Mesendoderm (in vitro differentiated cells): ENCODE data around the gene RSU1.

Source experiments
- DNase-seq: peaks from one replicate; pipeline ENCODE4 v3.0.0; 2013
- H2AK5ac ChIP-seq: 2 replicates; pipeline ENCODE4 v1.6.1; 2013; ENCODE audit warnings: low read length, inconsistent platforms
- H2BK120ac ChIP-seq: 2 replicates; pipeline ENCODE4 v1.6.1; 2013; ENCODE audit warnings: low read depth, mild to moderate bottlenecking, low read length, moderate library complexity, mixed read lengths
- H2BK15ac ChIP-seq: replicated peaks from 2 replicates; pipeline ENCODE4 v1.6.1; 2013; ENCODE audit warnings: low read depth, mild to moderate bottlenecking, moderate library complexity
- H2BK5ac ChIP-seq: 2 replicates; pipeline ENCODE4 v1.6.1; 2013; ENCODE audit warnings: low read length, inconsistent platforms
- H3K18ac ChIP-seq: 2 replicates; pipeline ENCODE4 v1.6.1; 2013; ENCODE audit warnings: mild to moderate bottlenecking, low read length, mixed read lengths
- H3K23ac ChIP-seq: one replicate; pipeline ENCODE4 v1.6.1; 2013; ENCODE audit warnings: low read length
- H3K27ac ChIP-seq: 2 replicates; pipeline ENCODE4 v1.5.1; 2013; ENCODE audit warnings: low read depth, mild to moderate bottlenecking, inconsistent platforms, low read length, moderate library complexity
- H3K27me3 ChIP-seq: 2 replicates; pipeline ENCODE4 v1.6.1; 2013; ENCODE audit warnings: low read length, control low read depth, mild to moderate bottlenecking, inconsistent platforms; ENCODE audit not compliant: insufficient read depth, poor library complexity
- H3K36me3 ChIP-seq: 2 replicates; pipeline ENCODE4 v1.6.1; 2013; ENCODE audit warnings: low read length, inconsistent platforms; ENCODE audit not compliant: control insufficient read depth, insufficient read depth
- H3K4ac ChIP-seq: one replicate; pipeline ENCODE4 v1.6.1; 2013; ENCODE audit warnings: low read depth, mild to moderate bottlenecking, low read length, moderate library complexity
- H3K4me1 ChIP-seq: 2 replicates; pipeline ENCODE4 v1.6.1; 2013; ENCODE audit warnings: low read depth, low read length, inconsistent platforms; ENCODE audit not compliant: control insufficient read depth
- H3K4me2 ChIP-seq: 2 replicates; pipeline ENCODE4 v1.6.1; 2013; ENCODE audit warnings: low read length
- H3K4me3 ChIP-seq: 2 replicates; pipeline ENCODE4 v1.5.1; 2013; ENCODE audit warnings: mild to moderate bottlenecking, low read length
- H3K56ac ChIP-seq: one replicate; pipeline ENCODE4 v1.6.1; 2013; ENCODE audit warnings: low read length
- H3K79me1 ChIP-seq: 2 replicates; pipeline ENCODE4 v1.6.1; 2013; ENCODE audit warnings: low read length, inconsistent platforms
- H3K79me2 ChIP-seq: 2 replicates; pipeline ENCODE4 v1.6.1; 2013; ENCODE audit warnings: mild to moderate bottlenecking, low read length; ENCODE audit not compliant: control insufficient read depth, insufficient read depth
- H3K9ac ChIP-seq: 2 replicates; pipeline ENCODE4 v1.6.1; 2013; ENCODE audit warnings: low read length, inconsistent platforms
- H4K5ac ChIP-seq: one replicate; pipeline ENCODE4 v1.6.1; 2013; ENCODE audit warnings: low read length
- H4K8ac ChIP-seq: one replicate; pipeline ENCODE4 v1.6.1; 2013; ENCODE audit warnings: low read depth, mild to moderate bottlenecking, control low read depth, low read length, moderate library complexity
- WGBS: extraction: QIAGEN DNeasy Blood & Tissue Kit; methylation state at CpG from one replicate; pipeline ENCODE4 v1.1.7; 2013; ENCODE audit warnings: low lambda C conversion rate, missing lambda C conversion rate; ENCODE audit not compliant: insufficient coverage; ENCODE audit errors: extremely low coverage; 5-methylcytosine and 5-hydroxymethylcytosine counted together

The RSU1 gene

GRCh38 chr10:16748749-16749148 lies 68.5 kb downstream of the RSU1 start:
- Histone ChIP-seq H3K4ac (no peak overlapping the region), H3K56ac (no peak overlapping the region), H3K36me3 (peaks cover 2% of the 10 kb centered on the region), H2BK15ac (no peak overlapping the region), H3K18ac (no peak overlapping the region), H3K79me2 (no peaks in the 10 kb centered on the region), H3K4me3 (no peak overlapping the region), H3K27ac (no peak overlapping the region), H4K5ac (no peak overlapping the region), H3K27me3 (no peaks in the 10 kb centered on the region), H4K8ac (no peak overlapping the region), H3K9ac (no peak overlapping the region), H3K79me1 (no peaks in the 10 kb centered on the region), H3K4me1 (no peaks in the 10 kb centered on the region), H2AK5ac (no peak overlapping the region), H3K23ac (no peak overlapping the region), H2BK120ac (no peak overlapping the region), H3K4me2 (no peak overlapping the region), H2BK5ac (no peak overlapping the region)
- WGBS: no CpG with 5 or more reads among the region's 7 CpGs
- no peak for DNase-seq

GRCh38 chr10:16746856-16747255 lies 70.4 kb downstream of the RSU1 start:
- Histone ChIP-seq H3K4me3 (no peak overlapping the region), H3K9ac (no peak overlapping the region), H4K5ac (no peak overlapping the region), H3K18ac (no peak overlapping the region), H3K4me1 (no peaks in the 10 kb centered on the region), H3K79me1 (no peaks in the 10 kb centered on the region), H3K36me3 (peaks cover 2% of the 10 kb centered on the region), H3K56ac (no peak overlapping the region), H2BK5ac (no peak overlapping the region), H3K27ac (no peak overlapping the region), H3K4me2 (no peak overlapping the region), H2BK15ac (no peak overlapping the region), H3K4ac (no peak overlapping the region), H2AK5ac (no peak overlapping the region), H3K27me3 (no peaks in the 10 kb centered on the region), H3K79me2 (no peaks in the 10 kb centered on the region), H2BK120ac (no peak overlapping the region), H4K8ac (no peak overlapping the region), H3K23ac (no peak overlapping the region)
- DNase-seq: no peak
- WGBS: no CpG with 5 or more reads among the region's 6 CpGs

GRCh38 chr10:16745061-16745460 lies 72.2 kb downstream of the RSU1 start:
- H3K9ac ChIP-seq: no peak overlapping the region
- no peak overlapping the region for H3K4ac ChIP-seq
- no peak overlapping the region for H3K23ac ChIP-seq
- no peak for DNase-seq
- H2BK15ac ChIP-seq: no peak overlapping the region
- H4K5ac ChIP-seq: no peak overlapping the region
- no peaks in the 10 kb centered on the region for H3K4me1 ChIP-seq
- no peak overlapping the region for H4K8ac ChIP-seq
- no peak overlapping the region for H3K27ac ChIP-seq
- no peak overlapping the region for H3K4me3 ChIP-seq
- no peak overlapping the region for H2AK5ac ChIP-seq
- no peak overlapping the region for H3K4me2 ChIP-seq
- no peaks in the 10 kb centered on the region for H3K36me3 ChIP-seq
- no peak overlapping the region for H2BK5ac ChIP-seq
- no CpG with 5 or more reads among the region's 6 CpGs for WGBS
- H3K79me1 ChIP-seq: no peaks in the 10 kb centered on the region
- no peak overlapping the region for H3K56ac ChIP-seq
- H2BK120ac ChIP-seq: no peak overlapping the region
- no peaks in the 10 kb centered on the region for H3K79me2 ChIP-seq
- H3K27me3 ChIP-seq: no peaks in the 10 kb centered on the region
- no peak overlapping the region for H3K18ac ChIP-seq

GRCh38 chr10:16742165-16742960 lies 74.9 kb downstream of the RSU1 start:
- no peak overlapping the region for H3K27ac ChIP-seq
- no peaks in the 10 kb centered on the region for H3K27me3 ChIP-seq
- no peak overlapping the region for H4K8ac ChIP-seq
- no peak overlapping the region for H3K18ac ChIP-seq
- H3K4ac ChIP-seq: no peak overlapping the region
- DNase-seq: no peak
- no peak overlapping the region for H2BK120ac ChIP-seq
- no peaks in the 10 kb centered on the region for H3K36me3 ChIP-seq
- H4K5ac ChIP-seq: no peak overlapping the region
- no peak overlapping the region for H3K4me2 ChIP-seq
- H2BK15ac ChIP-seq: no peak overlapping the region
- no peak overlapping the region for H2BK5ac ChIP-seq
- no peak overlapping the region for H3K56ac ChIP-seq
- H2AK5ac ChIP-seq: no peak overlapping the region
- H3K4me3 ChIP-seq: no peak overlapping the region
- no peak overlapping the region for H3K9ac ChIP-seq
- H3K79me2 ChIP-seq: no peaks in the 10 kb centered on the region
- WGBS: no CpG with 5 or more reads among the region's 8 CpGs
- H3K4me1 ChIP-seq: no peaks in the 10 kb centered on the region
- no peaks in the 10 kb centered on the region for H3K79me1 ChIP-seq
- H3K23ac ChIP-seq: no peak overlapping the region

GRCh38 chr10:16741540-16741939 lies 75.7 kb downstream of the RSU1 start:
- no peak overlapping the region for H2AK5ac ChIP-seq
- H3K4me3 ChIP-seq: no peak overlapping the region
- no peak overlapping the region for H3K56ac ChIP-seq
- H3K79me2 ChIP-seq: no peaks in the 10 kb centered on the region
- no peak for DNase-seq
- H3K18ac ChIP-seq: no peak overlapping the region
- no peak overlapping the region for H2BK5ac ChIP-seq
- H2BK120ac ChIP-seq: no peak overlapping the region
- no peaks in the 10 kb centered on the region for H3K79me1 ChIP-seq
- no peak overlapping the region for H3K4ac ChIP-seq
- H3K9ac ChIP-seq: no peak overlapping the region
- H3K27ac ChIP-seq: no peak overlapping the region
- no peaks in the 10 kb centered on the region for H3K27me3 ChIP-seq
- no peak overlapping the region for H4K8ac ChIP-seq
- WGBS: no CpG with 5 or more reads among the region's 2 CpGs
- H3K4me2 ChIP-seq: no peak overlapping the region
- no peak overlapping the region for H3K23ac ChIP-seq
- H3K36me3 ChIP-seq: no peaks in the 10 kb centered on the region
- no peak overlapping the region for H4K5ac ChIP-seq
- H3K4me1 ChIP-seq: no peaks in the 10 kb centered on the region
- H2BK15ac ChIP-seq: no peak overlapping the region

- Histone ChIP-seq H3K79me1 (no peaks in the 10 kb centered on the region), H4K8ac (no peak overlapping the region)
These were observed 79.8 kb downstream of the RSU1 start for GRCh38 chr10:16737420-16737819.

More at GRCh38 chr10:16737420-16737819, 79.8 kb downstream of the RSU1 start:
- H2BK15ac ChIP-seq: no peak overlapping the region
- no peaks in the 10 kb centered on the region for H3K36me3 ChIP-seq
- no peak overlapping the region for H3K23ac ChIP-seq
- no peak overlapping the region for H4K5ac ChIP-seq
- DNase-seq: no peak
- no peak overlapping the region for H2BK120ac ChIP-seq
- H3K9ac ChIP-seq: no peak overlapping the region
- no peaks in the 10 kb centered on the region for H3K79me2 ChIP-seq
- no peak overlapping the region for H3K4me2 ChIP-seq
- H3K18ac ChIP-seq: no peak overlapping the region
- H3K56ac ChIP-seq: no peak overlapping the region
- H2AK5ac ChIP-seq: no peak overlapping the region
- WGBS: no CpG with 5 or more reads among the region's 2 CpGs
- H2BK5ac ChIP-seq: no peak overlapping the region
- H3K4me3 ChIP-seq: no peak overlapping the region
- no peak overlapping the region for H3K27ac ChIP-seq
- no peak overlapping the region for H3K4ac ChIP-seq
- H3K27me3 ChIP-seq: no peaks in the 10 kb centered on the region
- no peaks in the 10 kb centered on the region for H3K4me1 ChIP-seq
